Panc1 (cell line): ENCODE data around the gene MGAT4A. TPM values are rescaled to one million over a fixed set of nuclear protein-coding genes. Genes with fewer than 3 reads are reported as not detected.

Source experiments
- ATAC-seq: fragments of 200-7000 bp; cut with Tn5 transposase; 2 replicates; pipeline ENCODE4 v1.9.1; 2020; ENCODE audit warnings: mild to moderate bottlenecking, moderate library complexity
- BruUV-seq: library from RNA; stranded (reverse); fragments of 400-500 nt; replicated peaks from 2 replicates; lab custom pipeline; 2021; lab: Mats Ljungman, UMichigan
- CTCF ChIA-PET: fragments of 300-600 bp; sonication (Branson Sonifier 250); formaldehyde crosslinking; loops from one replicate; lab custom pipeline; 2022; ENCODE audit warnings: antibody characterized with exemption; lab: Charles Lee
- POLR2A ChIA-PET: fragments of 300-600 bp; sonication (Branson Sonifier 250); formaldehyde crosslinking; loops from one replicate; lab custom pipeline; 2022; ENCODE audit warnings: antibody characterized with exemption; lab: Charles Lee
- DNase-seq: peaks from one replicate; pipeline ENCODE4 v3.0.0-alpha.2; 2010; ENCODE audit warnings: low read depth, low spot score
- H3K27ac ChIP-seq: 2 replicates; pipeline ENCODE4 v1.5.1; 2011; ENCODE audit warnings: mild to moderate bottlenecking, low read length, inconsistent platforms
- H3K27me3 ChIP-seq: fragments of 200-500 bp; sonication (Bioruptor generic); 2 replicates; pipeline ENCODE4 v1.6.0; 2014; ENCODE audit warnings: low read length, inconsistent platforms; ENCODE audit not compliant: control insufficient read depth, insufficient read depth
- H3K36me3 ChIP-seq: fragments of 200-500 bp; sonication (Bioruptor generic); 2 replicates; pipeline ENCODE4 v1.5.1; 2014; ENCODE audit warnings: inconsistent platforms, mild to moderate bottlenecking, low read length, moderate library complexity; ENCODE audit not compliant: control insufficient read depth, insufficient read depth
- H3K4me1 ChIP-seq: 2 replicates; pipeline ENCODE4 v1.5.1; 2011; ENCODE audit warnings: inconsistent platforms, mild to moderate bottlenecking, low read length, moderate library complexity; ENCODE audit not compliant: control insufficient read depth, insufficient read depth
- H3K4me3 ChIP-seq, 2 experiments: 2 replicates each; pipeline ENCODE4 v1.5.1; 2011 to 2012; ENCODE audit warnings: low read depth in 2 of 2, low read length in 2 of 2, mild to moderate bottlenecking in 2 of 2, inconsistent platforms in 1 of 2, moderate library complexity in 1 of 2
- H3K9me3 ChIP-seq: fragments of 200-500 bp; sonication (Bioruptor generic); 2 replicates; pipeline ENCODE4 v1.5.1; 2014; ENCODE audit warnings: low read depth, mild to moderate bottlenecking, inconsistent platforms, low read length, moderate library complexity; ENCODE audit not compliant: control insufficient read depth, insufficient read depth
- CTCF ChIP-seq: fragments of 450-650 bp; IDR thresholded peaks from 2 replicates; pipeline ENCODE4 v1.5.1; 2017; ENCODE audit warnings: mild to moderate bottlenecking
- POLR2AphosphoS5 ChIP-seq: IDR thresholded peaks from 2 replicates; pipeline ENCODE4 v1.6.1; 2012; ENCODE audit warnings: mild to moderate bottlenecking, low read depth, low read length, moderate library complexity
- REST ChIP-seq, 2 experiments: IDR thresholded peaks; 2 replicates each; pipeline ENCODE4 v1.6.1; 2011 to 2012; ENCODE audit warnings: low read depth in 2 of 2, control low read depth in 1 of 2, low read length in 1 of 2, mild to moderate bottlenecking in 1 of 2, moderate library complexity in 1 of 2; ENCODE audit not compliant: insufficient read depth in 1 of 2
- SIN3A ChIP-seq: IDR thresholded peaks from 2 replicates; pipeline ENCODE4 v1.6.1; 2012; ENCODE audit warnings: low read depth, mild to moderate bottlenecking, low read length, moderate library complexity, borderline replicate concordance; ENCODE audit not compliant: insufficient read depth
- TCF7L2 ChIP-seq: IDR thresholded peaks from 2 replicates; pipeline ENCODE4 v1.6.1; 2011; ENCODE audit warnings: mild to moderate bottlenecking, low read depth, low read length, inconsistent platforms
- in situ Hi-C: cut with HindIII; loops from 2 replicates; pipeline ENCODE4 v1.10.0; 2016; ENCODE audit warnings: low sequenced_read_pairs, low pct_unique_long_range_greater_than_20kb
- intact Hi-C: fragments of 100-400 bp; cut with micrococcal nuclease; formaldehyde crosslinking; loops from one replicate; pipeline ENCODE4 v1.10.0; 2022; ENCODE audit not compliant: unreplicated experiment
- total RNA-seq: library from RNA; stranded (reverse); gene quantifications from one replicate; pipeline ENCODE4 v1.2.1, GENCODE V29; 2021; ENCODE audit not compliant: unreplicated experiment

Gene MGAT4A
- total RNA-seq, 1 experiment from 2014 or later: 4.4 TPM

- BruUV-seq: no TSS peak
- ChIA-PET POLR2A (no interaction called here), CTCF (no interaction called here)
- DNase-seq (no peak), ATAC-seq (no peak)
- Histone ChIP-seq H3K27ac (no peak overlapping the region), H3K9me3 (no peaks in the 10 kb centered on the region), H3K4me3 (no peak overlapping the region), H3K4me1 (peaks cover 4% of the 10 kb centered on the region; the same call in 1 of the 2 replicates), H3K36me3 (no peaks in the 10 kb centered on the region), H3K27me3 (peaks cover 25% of the 10 kb centered on the region)
- intact Hi-C loops: no loop called here
- in situ Hi-C loops: no loop called here
- TF ChIP-seq CTCF (no peak), REST (IDR thresholded peaks at IDR 0.05; ENCODE audit: insufficient read depth in 1 of 2, low read depth in 2 of 2, low read length in 1 of 2) (no peak), TCF7L2 (no peak), POLR2AphosphoS5 (no peak), SIN3A (no peak)
These were observed 1.6 kb upstream of the MGAT4A start for GRCh38 chr2:98732430-98733051.

- peaks cover 4% of the 10 kb centered on the region; the same call in 1 of the 2 replicates for H3K4me1 ChIP-seq
- DNase-seq (no peak), ATAC-seq (no peak)
- ChIA-PET POLR2A (no interaction called here), CTCF (no interaction called here)
- intact Hi-C loops: no loop called here
- H3K27me3 ChIP-seq: peaks cover 27% of the 10 kb centered on the region
- no peaks in the 10 kb centered on the region for H3K9me3 ChIP-seq
- peak overlapping the region; percentile 50 to 51 for H3K4me3 ChIP-seq
- in situ Hi-C loops: no loop called here
- no peaks in the 10 kb centered on the region for H3K36me3 ChIP-seq
- no peak overlapping the region for H3K27ac ChIP-seq
- no peak for TF ChIP-seq REST (IDR thresholded peaks at IDR 0.05; ENCODE audit: insufficient read depth in 1 of 2, low read depth in 2 of 2, low read length in 1 of 2)
- TF ChIP-seq CTCF: no peak
- TF ChIP-seq SIN3A: no peak
- no peak for TF ChIP-seq POLR2AphosphoS5
- no peak for TF ChIP-seq TCF7L2
- no TSS peak for BruUV-seq
These were observed 990 bp upstream of the MGAT4A start for GRCh38 chr2:98731894-98732349.
